ENCODE measurements around the gene SAG.
"Not testable (repeated sequence)": the region's sequence is repeated elsewhere in the genome, so short reads cannot be mapped to it uniquely, and the experiment has no call there.

Gene SAG

GRCh38 chr2:233356546-233357308, 49.1 kb downstream of the SAG start:
- DNase-seq (ENCODE audit: low read depth) = no peak

DNA sequence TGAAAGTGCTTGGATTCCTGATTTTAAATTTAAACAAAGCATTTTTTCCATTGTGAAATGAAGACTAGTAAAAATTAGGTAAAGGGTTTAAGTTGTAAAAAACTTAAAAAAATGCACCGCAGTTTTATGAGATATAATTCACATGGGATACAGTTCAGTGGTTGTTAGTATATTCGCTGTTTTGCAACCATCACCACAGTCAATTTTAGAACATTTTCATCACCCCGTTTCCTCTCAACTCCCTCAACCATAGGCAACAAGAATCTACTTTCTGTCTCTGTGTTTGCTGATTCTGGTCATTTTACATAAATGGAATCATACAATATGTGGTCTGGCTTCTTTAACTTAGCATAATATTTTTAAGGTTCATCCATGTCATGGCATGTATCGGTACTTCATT, 50.7 kb downstream of the SAG start:
- DNase-seq (ENCODE audit: low read depth) = no peak

- DNase-seq (ENCODE audit: low read depth) = no peak
These were observed 51.3 kb downstream of the SAG start for GRCh38 chr2:233358947-233359346.

- no peak for DNase-seq (ENCODE audit: low read depth)
These were observed 52.2 kb downstream of the SAG start for GRCh38 chr2:233359823-233360222.

DNA sequence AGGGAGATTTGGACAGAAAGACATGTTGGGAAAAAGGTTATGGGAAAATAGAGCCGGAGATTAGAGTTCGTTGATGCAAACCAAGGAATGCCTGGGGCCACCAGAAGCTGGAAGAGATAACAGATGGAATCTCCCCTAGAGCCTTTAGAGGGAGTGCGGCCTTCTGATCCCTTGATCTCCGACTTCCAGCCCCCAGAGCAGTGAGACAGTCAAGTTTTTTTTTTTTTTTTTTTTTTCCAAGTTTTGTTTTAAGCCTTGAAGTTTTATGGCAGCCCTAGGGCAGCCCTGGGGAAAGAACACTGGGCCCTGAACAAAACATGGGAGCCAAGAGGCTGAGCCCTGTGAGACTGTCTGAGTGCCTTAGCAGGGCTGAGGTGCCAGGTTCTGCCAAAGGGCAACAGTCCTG, 53.2 kb downstream of the SAG start:
- no peak for DNase-seq (ENCODE audit: low read depth)

DNA sequence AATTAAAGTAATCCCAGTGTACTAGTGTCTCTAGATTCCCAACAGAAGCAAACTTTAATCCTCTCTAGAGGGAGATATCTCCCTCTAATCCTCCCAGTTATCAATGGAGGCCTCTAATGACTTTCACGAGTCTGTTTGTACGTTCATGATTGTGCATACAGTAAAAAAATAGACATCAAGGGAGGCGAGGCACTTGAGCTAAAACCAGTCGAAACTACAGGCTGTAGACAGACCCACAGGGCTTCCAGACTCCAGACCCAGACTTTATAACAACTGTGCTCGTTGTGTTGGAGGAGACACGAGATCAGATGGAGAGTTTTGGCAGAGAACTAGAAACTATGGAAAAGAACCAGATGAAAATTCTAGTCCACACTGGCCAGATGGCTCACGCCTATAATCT, 53.7 kb downstream of the SAG start:
- no peak for DNase-seq (ENCODE audit: low read depth)

DNA sequence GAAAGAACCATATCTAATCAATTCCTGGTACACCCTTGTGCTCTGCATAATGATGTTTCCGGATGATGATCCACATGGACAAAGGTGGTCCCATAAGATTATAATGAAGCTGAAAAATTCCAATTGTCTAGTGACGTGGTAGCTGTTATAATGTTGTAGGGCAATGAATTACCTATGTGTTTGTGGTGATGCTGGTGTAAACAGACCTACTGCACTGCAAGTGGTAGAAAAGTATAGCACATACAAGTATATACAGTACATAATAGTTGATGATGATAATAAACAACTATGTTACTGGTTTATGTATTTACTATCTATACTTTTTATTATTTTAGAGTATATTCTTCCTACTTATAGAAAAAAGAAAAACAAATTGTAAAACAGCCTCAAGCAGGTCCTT, 55.1 kb downstream of the SAG start:
- no peak for DNase-seq (ENCODE audit: low read depth)

GRCh38 chr2:233363744-233364235, 56.2 kb downstream of the SAG start:
- no peak for DNase-seq (ENCODE audit: low read depth)

- DNase-seq (ENCODE audit: low read depth) = no peak
These were observed 58.4 kb downstream of the SAG start for GRCh38 chr2:233365861-233366520.

DNA sequence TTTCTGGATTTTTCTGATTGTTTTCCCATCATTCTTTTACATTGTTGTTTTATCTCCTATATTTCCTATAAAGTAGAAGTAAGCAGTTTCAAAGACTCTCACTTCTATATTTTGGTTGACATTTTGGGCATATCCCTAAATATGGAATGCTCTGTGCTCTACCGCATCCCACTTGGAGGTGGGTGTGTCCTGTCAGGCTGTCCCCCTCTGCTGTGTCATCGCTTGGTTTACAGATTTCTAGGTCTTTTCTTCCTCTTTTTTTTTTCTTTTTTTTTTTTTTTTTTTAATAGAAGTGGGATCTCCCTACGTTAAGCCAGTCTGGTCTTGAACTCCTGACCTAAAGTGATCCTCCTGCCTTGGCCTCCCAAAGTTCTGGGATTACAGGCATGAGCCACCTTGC, 60.0 kb downstream of the SAG start:
- no peak for DNase-seq (ENCODE audit: low read depth)

DNA sequence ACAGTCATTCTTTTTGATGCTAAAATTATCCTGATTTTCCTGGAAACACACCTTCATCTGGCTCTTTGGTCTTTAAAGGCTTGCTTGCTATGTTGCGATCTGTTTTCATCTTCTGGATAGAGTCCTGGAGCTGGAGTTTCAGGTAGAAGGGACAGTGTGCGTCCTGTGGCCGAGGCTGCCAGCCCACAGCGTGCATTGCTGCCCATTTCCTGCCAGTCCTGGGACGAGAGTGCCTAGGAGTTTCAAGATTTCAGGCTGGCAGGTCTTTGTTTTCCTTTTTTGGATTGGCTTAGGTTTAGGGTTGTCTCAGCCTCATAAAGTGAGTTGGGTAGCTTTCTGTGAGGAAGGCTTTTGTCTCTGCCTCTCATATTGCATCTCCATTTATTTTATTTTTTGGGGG, 61.1 kb downstream of the SAG start:
- no peak for DNase-seq (ENCODE audit: low read depth)

- DNase-seq (ENCODE audit: low read depth) = no peak
These were observed 61.8 kb downstream of the SAG start for GRCh38 chr2:233369462-233369861.

- no peak for DNase-seq (ENCODE audit: low read depth)
These were observed 62.5 kb downstream of the SAG start for GRCh38 chr2:233369897-233370685.

DNA sequence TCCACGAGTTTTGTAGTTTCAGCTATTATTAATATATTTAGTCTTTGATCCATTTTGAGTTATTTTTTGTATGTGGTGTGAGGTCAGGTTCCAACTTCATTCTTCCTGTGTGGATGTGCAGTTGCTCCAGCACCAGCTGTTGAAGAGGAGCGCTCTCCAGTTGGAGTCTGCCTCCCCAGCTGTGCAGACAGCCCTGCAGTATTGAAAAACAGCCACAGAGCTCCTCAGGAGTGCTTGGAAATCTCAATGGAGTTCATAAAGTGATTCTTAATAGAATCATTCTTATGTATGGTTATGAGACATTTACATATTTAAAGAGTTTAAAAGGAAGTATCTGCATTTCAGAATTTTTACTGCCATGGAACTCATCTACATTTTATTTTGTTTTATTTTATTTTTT, 64.0 kb downstream of the SAG start:
- no peak for DNase-seq (ENCODE audit: low read depth)

GRCh38 chr2:233372855-233373254, 65.2 kb downstream of the SAG start:
- DNase-seq (ENCODE audit: low read depth) = no peak

GRCh38 chr2:233373316-233373715, 65.7 kb downstream of the SAG start:
- DNase-seq (ENCODE audit: low read depth) = no peak

- not testable (repeated sequence) for DNase-seq (ENCODE audit: low read depth)
These were observed 67.2 kb downstream of the SAG start for GRCh38 chr2:233374776-233375175.

- DNase-seq (ENCODE audit: low read depth) = no peak
These were observed 68.1 kb downstream of the SAG start for GRCh38 chr2:233375490-233376314.

GRCh38 chr2:233379034-233379433, 71.4 kb downstream of the SAG start:
- DNase-seq (ENCODE audit: low read depth) = no peak

GRCh38 chr2:233379441-233379840, 71.8 kb downstream of the SAG start:
- no peak for DNase-seq (ENCODE audit: low read depth)

GRCh38 chr2:233380132-233380895, 72.7 kb downstream of the SAG start:
- DNase-seq (ENCODE audit: low read depth) = no peak

All from GM04503 (cell line).